GM15510 (cell line): Measurements from ENCODE around the gene SULF2.

Experiments
- POLR2A ChIP-seq: IDR thresholded peaks from 3 replicates; pipeline ENCODE4 v1.6.1; 2011; ENCODE audit warnings: borderline replicate concordance; ENCODE audit not compliant: insufficient read length; ENCODE audit errors: extremely low read depth

SULF2 gene

DNA sequence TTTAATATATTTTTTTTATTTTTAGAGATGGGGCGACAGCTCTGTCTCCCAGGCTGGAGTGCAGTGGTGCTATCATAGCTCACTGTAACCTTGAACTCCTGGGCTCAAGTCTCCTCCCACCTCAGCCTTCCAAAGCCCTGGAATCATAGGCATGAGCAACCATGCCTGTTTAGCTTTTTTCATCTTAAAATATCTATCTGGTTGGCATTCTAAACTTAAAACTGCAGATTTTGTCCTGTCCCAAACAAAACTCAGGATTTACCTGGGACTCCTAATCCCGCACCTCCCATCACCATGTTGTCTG lies 124.7 kb downstream of the SULF2 start:
- no peak for TF ChIP-seq POLR2A

DNA sequence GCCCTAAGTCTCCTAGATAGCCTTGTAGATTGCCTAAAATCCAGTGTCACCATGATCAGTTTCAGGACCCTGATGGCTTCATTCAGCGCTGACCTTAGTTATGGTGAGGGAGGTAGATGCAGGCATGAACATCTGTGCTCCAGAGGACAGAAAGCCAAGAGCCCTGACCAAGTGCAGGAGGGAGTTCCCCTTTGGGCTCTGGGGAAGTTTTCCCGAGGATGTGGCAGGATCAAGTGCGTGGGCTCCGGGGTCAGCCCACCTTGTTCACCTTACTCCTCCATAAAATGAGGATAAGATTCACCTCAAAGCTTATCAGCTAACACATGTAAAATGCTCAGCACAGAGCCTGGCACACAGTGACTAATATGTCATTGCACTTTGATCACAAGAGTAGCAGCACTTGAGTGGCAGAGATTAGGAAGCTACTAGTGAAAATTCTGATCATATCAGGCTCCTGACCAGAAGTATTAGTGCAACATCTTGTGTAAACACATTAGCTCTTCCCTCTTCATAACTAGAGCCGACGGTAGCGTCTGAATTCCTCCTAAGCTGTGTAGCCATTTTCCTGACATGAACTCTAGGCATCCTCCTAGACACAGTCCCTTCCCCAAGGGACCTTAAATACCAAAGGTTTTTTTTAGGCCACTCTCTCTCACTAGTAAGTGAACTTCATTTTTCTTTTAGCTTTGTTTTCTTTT lies 125.2 kb downstream of the SULF2 start:
- no peak for TF ChIP-seq POLR2A

DNA sequence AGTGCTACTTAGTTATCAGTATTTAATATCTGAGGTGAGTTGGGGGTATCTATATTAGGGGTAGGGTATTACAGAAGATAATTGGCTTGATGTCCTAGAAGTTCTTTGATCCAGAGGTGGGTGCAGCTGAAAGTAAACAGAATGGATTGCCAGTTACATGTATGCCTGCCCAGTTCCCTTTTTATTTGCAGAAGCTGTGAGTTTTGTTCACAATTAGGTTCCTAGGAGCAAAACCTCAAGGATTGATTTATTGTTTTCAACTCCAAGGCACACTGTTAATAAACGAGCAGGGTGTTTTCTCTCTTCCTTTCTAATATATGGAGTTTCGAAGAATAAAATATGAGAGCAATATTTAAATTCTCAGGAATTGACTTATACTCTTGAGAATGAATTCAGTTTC lies 129.0 kb downstream of the SULF2 start:
- TF ChIP-seq POLR2A: no peak

DNA sequence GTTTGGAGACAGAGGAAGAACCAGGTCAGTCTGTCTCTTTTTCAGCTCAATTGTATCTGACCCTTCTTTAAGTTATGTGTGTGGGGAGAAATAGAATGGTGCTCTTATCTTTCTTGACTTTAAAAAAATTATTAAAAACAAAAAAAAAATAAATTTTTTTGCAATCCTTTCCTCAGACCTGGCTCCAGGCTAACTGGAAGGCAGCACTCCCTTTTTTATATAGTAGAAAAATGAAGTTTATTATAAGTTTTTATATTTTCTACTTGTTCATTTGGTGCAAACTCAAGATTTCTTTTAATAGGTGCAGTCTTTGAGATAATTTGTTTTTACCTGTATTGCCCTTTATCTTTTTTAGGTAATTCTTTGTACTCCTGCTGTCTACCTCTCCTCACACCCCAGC lies 129.6 kb downstream of the SULF2 start:
- no peak for TF ChIP-seq POLR2A

DNA sequence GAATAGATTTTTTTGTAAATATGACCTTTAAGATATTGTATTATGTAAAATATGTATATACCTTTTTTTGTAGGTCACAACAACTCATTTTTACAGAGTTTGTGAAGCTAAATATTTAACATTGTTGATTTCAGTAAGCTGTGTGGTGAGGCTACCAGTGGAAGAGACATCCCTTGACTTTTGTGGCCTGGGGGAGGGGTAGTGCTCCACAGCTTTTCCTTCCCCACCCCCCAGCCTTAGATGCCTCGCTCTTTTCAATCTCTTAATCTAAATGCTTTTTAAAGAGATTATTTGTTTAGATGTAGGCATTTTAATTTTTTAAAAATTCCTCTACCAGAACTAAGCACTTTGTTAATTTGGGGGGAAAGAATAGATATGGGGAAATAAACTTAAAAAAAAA lies 130.9 kb downstream of the SULF2 start:
- no peak for TF ChIP-seq POLR2A

DNA sequence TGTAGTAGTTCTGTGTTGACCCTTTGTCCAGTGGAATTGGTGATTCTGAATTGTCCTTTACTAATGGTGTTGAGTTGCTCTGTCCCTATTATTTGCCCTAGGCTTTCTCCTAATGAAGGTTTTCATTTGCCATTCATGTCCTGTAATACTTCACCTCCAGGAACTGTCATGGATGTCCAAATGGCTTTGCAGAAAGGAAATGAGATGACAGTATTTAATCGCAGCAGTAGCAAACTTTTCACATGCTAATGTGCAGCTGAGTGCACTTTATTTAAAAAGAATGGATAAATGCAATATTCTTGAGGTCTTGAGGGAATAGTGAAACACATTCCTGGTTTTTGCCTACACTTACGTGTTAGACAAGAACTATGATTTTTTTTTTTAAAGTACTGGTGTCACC lies 131.4 kb downstream of the SULF2 start:
- TF ChIP-seq POLR2A: no peak

DNA sequence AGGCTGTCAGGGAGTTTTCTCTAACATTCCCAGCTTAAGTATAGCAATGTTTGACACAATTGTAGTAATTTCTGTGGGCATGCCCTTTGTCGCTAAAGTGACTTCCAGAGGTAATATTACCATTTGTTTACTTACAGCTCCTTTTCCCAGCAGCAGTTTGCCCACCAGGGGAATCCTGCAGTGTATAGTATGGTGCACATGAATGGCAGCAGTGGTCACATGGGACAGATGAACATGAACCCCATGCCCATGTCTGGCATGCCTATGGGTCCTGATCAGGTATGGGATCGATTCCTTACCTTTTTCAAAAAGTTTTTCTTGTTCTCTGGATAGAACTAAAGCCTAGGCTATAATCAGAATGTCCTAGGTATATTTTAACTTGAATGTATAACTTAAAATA lies 132.5 kb downstream of the SULF2 start:
- no peak for TF ChIP-seq POLR2A

DNA sequence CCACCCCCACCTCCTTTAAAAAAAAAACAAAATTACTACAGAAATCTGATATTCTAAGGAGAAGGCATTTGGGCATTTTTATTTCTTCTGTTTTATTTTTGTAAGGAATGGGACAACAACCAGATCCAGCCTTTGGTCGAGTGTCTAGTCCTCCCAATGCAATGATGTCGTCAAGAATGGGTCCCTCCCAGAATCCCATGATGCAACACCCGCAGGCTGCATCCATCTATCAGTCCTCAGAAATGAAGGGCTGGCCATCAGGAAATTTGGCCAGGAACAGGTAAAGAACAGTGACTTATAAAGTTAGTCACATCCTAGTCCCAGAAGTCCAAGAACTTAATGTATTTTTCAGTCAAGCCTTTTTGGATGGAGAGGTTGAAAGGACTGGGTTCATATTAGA lies 133.0 kb downstream of the SULF2 start:
- no peak for TF ChIP-seq POLR2A

DNA sequence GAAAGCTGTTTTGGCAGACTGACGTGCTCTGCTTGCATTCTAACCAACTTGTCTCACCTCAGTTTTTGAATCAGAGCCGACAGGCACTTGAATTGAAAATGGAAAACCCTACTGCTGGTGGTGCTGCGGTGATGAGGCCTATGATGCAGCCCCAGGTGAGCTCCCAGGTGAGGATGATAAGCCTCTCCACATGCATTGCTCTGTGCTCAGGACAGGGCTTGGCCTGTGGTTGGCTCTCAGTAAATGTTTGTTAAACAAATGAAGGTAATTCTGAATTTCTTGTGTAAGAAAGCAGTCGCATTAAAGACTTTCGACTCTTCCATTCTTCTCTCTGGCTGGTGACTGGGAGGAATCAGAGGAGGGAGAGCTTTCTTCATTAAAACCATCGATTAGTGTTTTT lies 136.3 kb downstream of the SULF2 start:
- no peak for TF ChIP-seq POLR2A

DNA sequence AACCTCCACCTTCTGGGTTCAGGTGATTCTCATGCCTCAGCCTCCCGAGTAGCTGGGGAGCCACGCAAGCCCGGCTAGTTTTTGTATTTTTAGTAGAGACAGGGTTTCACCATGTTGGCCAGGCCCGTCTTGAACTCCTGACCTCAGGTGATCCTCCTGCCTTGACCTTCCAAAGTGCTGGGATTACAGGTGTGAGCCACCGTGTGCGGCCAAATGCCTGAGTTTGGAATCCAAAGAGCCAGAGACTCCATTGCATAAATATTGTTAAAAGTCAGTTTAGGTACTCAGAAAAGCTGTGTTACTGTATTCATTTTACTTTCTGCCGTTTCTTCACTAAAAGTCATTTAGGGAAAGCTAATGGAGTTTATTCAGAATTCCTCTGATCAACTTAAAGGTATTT lies 137.3 kb downstream of the SULF2 start:
- TF ChIP-seq POLR2A: no peak

DNA sequence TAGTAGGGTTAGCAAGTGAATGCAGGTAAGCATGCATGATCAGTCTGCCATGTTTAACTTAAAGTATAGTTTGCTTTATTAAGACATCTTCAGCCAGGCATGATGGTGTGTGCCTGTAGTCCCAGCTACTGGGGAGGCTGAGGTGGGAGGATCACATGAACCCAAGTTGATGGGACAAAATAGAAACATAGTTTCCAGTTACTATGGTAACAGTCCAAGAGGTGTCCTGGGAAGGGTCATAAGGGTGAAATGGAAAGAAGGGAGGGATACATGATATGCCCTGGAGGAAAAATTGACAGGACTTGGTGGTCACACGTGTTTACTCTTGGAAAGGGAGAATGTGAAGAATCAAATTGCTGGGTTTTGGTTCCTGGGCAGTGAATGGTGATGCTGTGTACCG lies 139.6 kb downstream of the SULF2 start:
- no peak for TF ChIP-seq POLR2A

DNA sequence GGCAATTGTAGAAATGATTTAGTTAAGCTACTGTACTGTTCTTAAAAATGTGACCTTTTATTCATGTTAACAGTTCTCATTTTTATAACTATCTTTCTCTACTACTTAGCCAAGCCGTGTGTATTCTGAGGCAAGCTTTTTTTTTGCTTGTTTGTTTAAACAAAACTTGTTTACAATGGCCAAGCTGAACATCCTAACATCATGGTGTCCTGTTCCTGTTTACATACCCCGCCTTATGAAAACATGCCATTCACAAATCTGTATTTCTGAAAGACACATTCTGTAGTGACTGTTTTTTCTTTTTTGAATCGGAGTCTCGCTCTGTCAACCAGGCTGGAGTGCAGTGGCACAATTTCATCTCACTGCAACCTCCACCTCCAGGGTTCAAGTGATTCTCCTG lies 142.7 kb downstream of the SULF2 start:
- no peak for TF ChIP-seq POLR2A

DNA sequence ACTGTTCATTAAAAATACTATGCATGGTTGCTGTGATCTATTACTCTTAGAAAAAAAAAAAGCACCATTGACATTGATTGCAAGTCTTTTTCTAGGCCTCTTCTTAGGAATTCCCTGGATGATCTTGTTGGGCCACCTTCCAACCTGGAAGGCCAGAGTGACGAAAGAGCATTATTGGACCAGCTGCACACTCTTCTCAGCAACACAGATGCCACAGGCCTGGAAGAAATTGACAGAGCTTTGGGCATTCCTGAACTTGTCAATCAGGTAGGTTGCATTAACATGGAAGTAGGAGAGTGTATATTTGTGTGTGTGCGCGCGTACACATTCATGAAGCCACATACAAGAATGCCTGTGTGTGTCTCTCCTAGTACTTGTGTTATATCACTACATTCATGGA lies 143.2 kb downstream of the SULF2 start:
- no peak for TF ChIP-seq POLR2A

DNA sequence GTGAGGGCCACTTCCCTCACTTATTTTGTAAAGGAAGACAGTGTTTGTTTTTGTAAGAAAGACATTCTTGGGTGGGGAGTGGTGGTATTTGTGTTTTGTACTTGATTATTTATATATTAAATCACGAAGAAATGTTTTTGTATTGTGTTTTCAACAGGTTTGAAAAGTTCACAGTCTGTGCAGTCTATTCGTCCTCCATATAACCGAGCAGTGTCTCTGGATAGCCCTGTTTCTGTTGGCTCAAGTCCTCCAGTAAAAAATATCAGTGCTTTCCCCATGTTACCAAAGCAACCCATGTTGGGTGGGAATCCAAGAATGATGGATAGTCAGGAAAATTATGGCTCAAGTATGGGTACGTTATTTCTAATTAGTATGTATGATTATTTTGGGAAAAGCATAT lies 146.4 kb downstream of the SULF2 start:
- no peak for TF ChIP-seq POLR2A

DNA sequence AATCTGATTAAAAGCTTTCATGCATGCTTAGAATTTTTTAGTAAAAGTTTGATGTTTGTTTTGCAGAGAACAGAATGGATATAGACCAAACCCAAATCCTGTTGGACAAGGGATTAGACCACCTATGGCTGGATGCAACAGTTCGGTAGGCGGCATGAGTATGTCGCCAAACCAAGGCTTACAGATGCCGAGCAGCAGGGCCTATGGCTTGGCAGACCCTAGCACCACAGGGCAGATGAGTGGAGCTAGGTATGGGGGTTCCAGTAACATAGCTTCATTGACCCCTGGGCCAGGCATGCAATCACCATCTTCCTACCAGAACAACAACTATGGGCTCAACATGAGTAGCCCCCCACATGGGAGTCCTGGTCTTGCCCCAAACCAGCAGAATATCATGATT lies 150.0 kb downstream of the SULF2 start:
- no peak for TF ChIP-seq POLR2A

DNA sequence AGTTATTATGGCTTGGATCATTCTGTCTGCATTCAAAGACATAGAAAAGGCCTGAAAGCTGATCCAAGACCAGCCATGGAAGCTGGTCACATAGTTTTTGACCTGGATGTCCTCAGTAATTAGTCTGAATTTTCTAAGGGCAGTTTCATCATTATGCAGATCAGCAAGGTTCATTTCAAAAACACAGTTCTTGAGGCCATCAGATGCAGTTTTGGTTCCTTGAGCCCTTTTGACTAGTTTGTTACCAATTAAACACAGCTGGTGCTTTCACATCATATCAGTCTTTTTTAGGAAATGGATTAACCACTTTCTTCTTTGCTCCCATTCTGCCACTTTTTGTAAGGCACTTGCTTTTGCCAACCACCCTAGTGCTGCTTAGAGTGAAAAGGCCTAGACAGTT lies 154.2 kb downstream of the SULF2 start:
- no peak for TF ChIP-seq POLR2A

DNA sequence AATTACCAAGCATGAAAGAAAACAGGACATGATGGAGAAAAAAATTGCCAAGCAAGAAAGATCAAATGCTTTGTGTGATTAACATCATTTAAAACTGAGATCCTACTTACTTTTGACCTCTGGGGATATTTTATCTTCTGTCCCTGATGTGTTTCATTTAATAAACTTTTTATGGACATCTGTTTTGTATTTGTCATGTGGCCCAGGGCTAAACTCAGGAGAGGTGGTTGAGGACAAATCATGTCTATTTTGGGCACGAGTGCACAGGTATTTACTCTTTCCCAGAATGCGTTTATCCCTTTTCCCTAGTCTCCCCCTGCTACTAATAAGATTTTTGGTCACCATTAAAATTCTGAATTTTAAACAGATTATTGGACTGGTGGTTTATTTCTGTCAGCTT lies 155.4 kb downstream of the SULF2 start:
- no peak for TF ChIP-seq POLR2A
